ENCODE measurements around the gene HEXIM1.

HEXIM1 gene

GRCh38 chr17:45147581-45148182 lies 593 bp upstream of the HEXIM1 start:
- peak; percentile 87 for DNase-seq

GRCh38 chr17:45149037-45149668 lies 878 bp downstream of the HEXIM1 start:
- peak; percentile 83 for DNase-seq

GRCh38 chr17:45149669-45150664 lies 1.7 kb downstream of the HEXIM1 start:
- DNase-seq, result no peak

GRCh38 chr17:45150911-45151809 lies 2.9 kb downstream of the HEXIM1 start:
- no peak for DNase-seq

GRCh38 chr17:45155029-45155428 lies 6.8 kb downstream of the HEXIM1 start:
- DNase-seq, result no peak

GRCh38 chr17:45155483-45155882 lies 7.2 kb downstream of the HEXIM1 start:
- DNase-seq, result no peak

- no peak for DNase-seq
Measured at GRCh38 chr17:45156242-45156641, 8.0 kb downstream of the HEXIM1 start.

GRCh38 chr17:45160447-45161287 lies 12.4 kb downstream of the HEXIM1 start:
- DNase-seq, result peak; percentile 72

- DNase-seq, result peak; percentile 96
Measured at GRCh38 chr17:45161288-45162024, 13.2 kb downstream of the HEXIM1 start, which contains the start of gene HEXIM2. Gene HEXIM2, plus strand, starts transcription at chr17:45161875. Its CDS starts 919 bp downstream, at chr17:45162794.

- DNase-seq, result no peak
Measured at GRCh38 chr17:45162025-45162687, 13.9 kb downstream of the HEXIM1 start.

GRCh38 chr17:45164734-45165269 lies 16.5 kb downstream of the HEXIM1 start:
- no peak for DNase-seq

- DNase-seq, result no peak
Measured at GRCh38 chr17:45168991-45169752, 20.9 kb downstream of the HEXIM1 start.

- no peak for DNase-seq
Measured at GRCh38 chr17:45170280-45170930, 22.1 kb downstream of the HEXIM1 start.

GRCh38 chr17:45170931-45171337 lies 22.7 kb downstream of the HEXIM1 start:
- no peak for DNase-seq

GRCh38 chr17:45171338-45172231 lies 23.3 kb downstream of the HEXIM1 start:
- no peak for DNase-seq

- DNase-seq, result no peak
Measured at GRCh38 chr17:45172232-45172540, 23.9 kb downstream of the HEXIM1 start.

GRCh38 chr17:45172541-45173286 lies 24.4 kb downstream of the HEXIM1 start:
- DNase-seq, result peak; percentile 35

All from NK-92 treated with Interleukin-12 subunit alpha and Interleukin-12 subunit beta, amount 100 ng/mL, for 24 hours (cell line).